Measurements from ENCODE around the gene E2F8. TPM values are rescaled to one million over a fixed set of nuclear protein-coding genes. Genes with fewer than 3 reads are reported as not detected.

The E2F8 gene
- total RNA-seq, 1 experiment from 2014 or later: 11.3 TPM

DNA sequence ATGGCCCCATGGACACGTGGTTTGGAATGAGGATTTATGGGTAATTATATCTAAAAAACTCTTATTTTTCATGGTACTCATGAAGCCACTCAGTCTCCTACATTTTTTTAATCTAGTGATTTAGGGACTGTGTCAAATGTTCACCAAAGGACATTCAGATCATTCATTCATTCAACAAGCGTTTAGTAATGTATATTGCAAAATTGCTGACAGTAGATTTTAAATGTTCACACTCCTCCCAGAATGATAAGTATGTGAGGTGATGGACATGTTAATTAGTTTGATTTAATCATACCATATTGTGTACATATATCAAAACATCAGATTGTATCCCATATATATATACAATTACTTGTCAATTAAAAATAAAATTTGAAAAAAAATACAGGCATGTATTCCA lies 40.8 kb upstream of the E2F8 start:
- H2BK5ac ChIP-seq (ENCODE audit: insufficient read length, low read length): no peak overlapping the region
- Mint-ChIP-seq H3K27ac (no peak overlapping the region), H3K36me3 (ENCODE audit: insufficient read depth in 1 of 3, low read depth in 3 of 3) (no peaks in the 10 kb centered on the region), H3K9me3 (no peaks in the 10 kb centered on the region; a peak in 1 of 5 replicates), H3K4me3 (no peak overlapping the region), H3K4me1 (peaks cover 19 to 31% of the 10 kb centered on the region in 2 experiments), H3K27me3 (ENCODE audit: low read depth) (no peaks in the 10 kb centered on the region; the same call in 1 of the 2 replicates)
- H3K14ac ChIP-seq (ENCODE audit: insufficient read depth, low read length): no peak overlapping the region
- H3K27me3 ChIP-seq (ENCODE audit: insufficient read depth, low read length): no peaks in the 10 kb centered on the region
- H3K79me2 ChIP-seq (ENCODE audit: insufficient read depth, low read length): no peaks in the 10 kb centered on the region
- no peaks in the 10 kb centered on the region for H4K20me1 ChIP-seq (ENCODE audit: control insufficient read depth, insufficient read depth, insufficient read length)
- TF ChIP-seq, protein P1, sequence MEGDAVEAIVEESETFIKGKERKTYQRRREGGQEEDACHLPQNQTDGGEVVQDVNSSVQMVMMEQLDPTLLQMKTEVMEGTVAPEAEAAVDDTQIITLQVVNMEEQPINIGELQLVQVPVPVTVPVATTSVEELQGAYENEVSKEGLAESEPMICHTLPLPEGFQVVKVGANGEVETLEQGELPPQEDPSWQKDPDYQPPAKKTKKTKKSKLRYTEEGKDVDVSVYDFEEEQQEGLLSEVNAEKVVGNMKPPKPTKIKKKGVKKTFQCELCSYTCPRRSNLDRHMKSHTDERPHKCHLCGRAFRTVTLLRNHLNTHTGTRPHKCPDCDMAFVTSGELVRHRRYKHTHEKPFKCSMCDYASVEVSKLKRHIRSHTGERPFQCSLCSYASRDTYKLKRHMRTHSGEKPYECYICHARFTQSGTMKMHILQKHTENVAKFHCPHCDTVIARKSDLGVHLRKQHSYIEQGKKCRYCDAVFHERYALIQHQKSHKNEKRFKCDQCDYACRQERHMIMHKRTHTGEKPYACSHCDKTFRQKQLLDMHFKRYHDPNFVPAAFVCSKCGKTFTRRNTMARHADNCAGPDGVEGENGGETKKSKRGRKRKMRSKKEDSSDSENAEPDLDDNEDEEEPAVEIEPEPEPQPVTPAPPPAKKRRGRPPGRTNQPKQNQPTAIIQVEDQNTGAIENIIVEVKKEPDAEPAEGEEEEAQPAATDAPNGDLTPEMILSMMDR (conservative IDR thresholded peaks at IDR 0.05): no peak
- WGBS (ENCODE audit: extremely low coverage, insufficient read length, low lambda C conversion rate): no CpG with 5 or more reads among the region's 2 CpGs
- no peak overlapping the region for H2BK20ac ChIP-seq (ENCODE audit: low read depth, low read length, poor library complexity, severe bottlenecking)
- no peak overlapping the region for H3K27ac ChIP-seq (ENCODE audit: insufficient read length, low read depth, low read length)
- H3K18ac ChIP-seq (ENCODE audit: insufficient read length, low read depth, low read length): no peak overlapping the region
- no peak overlapping the region for H2BK15ac ChIP-seq (ENCODE audit: low read depth, low read length)
- no peaks in the 10 kb centered on the region for H3K4me1 ChIP-seq (ENCODE audit: insufficient read depth, low read length)
- H4K91ac ChIP-seq (ENCODE audit: insufficient read length, low read depth, low read length): no peak overlapping the region
- H3K9me3 ChIP-seq (ENCODE audit: control insufficient read depth, low read depth, low read length): no peaks in the 10 kb centered on the region
- H3K56ac ChIP-seq (ENCODE audit: insufficient read length, low read depth, low read length): no peak overlapping the region
- no peak for DNase-seq
- H3T11ph ChIP-seq (ENCODE audit: low read length): no peak overlapping the region
- H3K4ac ChIP-seq (ENCODE audit: low read depth, low read length): no peak overlapping the region
- H2AK5ac ChIP-seq (ENCODE audit: insufficient read length, low read length): no peak overlapping the region
- no peaks in the 10 kb centered on the region for H3K23me2 ChIP-seq (ENCODE audit: insufficient read length, low read depth, low read length, poor library complexity, severe bottlenecking)
- H2AFZ ChIP-seq (ENCODE audit: low read length): no peak overlapping the region
- H3K9ac ChIP-seq (ENCODE audit: extremely low read depth, insufficient read length, low read length): no peak overlapping the region
- H3K23ac ChIP-seq (ENCODE audit: insufficient read length, low read depth, low read length): no peak overlapping the region
- H3K79me1 ChIP-seq (ENCODE audit: insufficient read depth, low read depth, low read length, poor library complexity, severe bottlenecking): no peaks in the 10 kb centered on the region
- no peak overlapping the region for H3K4me2 ChIP-seq (ENCODE audit: insufficient read depth, insufficient read length, low read length)
- H2BK12ac ChIP-seq (ENCODE audit: insufficient read length, low read depth, low read length): no peak overlapping the region
- no peak overlapping the region for H2BK120ac ChIP-seq (ENCODE audit: low read depth, low read length, poor library complexity, severe bottlenecking)
- no peak overlapping the region for H4K5ac ChIP-seq (ENCODE audit: insufficient read length, low read depth, low read length)
- no peak overlapping the region for H4K8ac ChIP-seq (replicated peaks; ENCODE audit: insufficient read length, low read depth, low read length)
